Measurements from ENCODE around the gene MKLN1. TPM values are rescaled to one million over a fixed set of nuclear protein-coding genes. Genes with fewer than 3 reads are reported as not detected.
A peak's percentile ranks its signal among the peaks of the same experiment; 100 is the strongest.

The MKLN1 gene
- total and polyA plus RNA-seq, 2 of the 4 experiments (the other 2 are of a cell fraction): 17.5 to 52.0 TPM

DNA sequence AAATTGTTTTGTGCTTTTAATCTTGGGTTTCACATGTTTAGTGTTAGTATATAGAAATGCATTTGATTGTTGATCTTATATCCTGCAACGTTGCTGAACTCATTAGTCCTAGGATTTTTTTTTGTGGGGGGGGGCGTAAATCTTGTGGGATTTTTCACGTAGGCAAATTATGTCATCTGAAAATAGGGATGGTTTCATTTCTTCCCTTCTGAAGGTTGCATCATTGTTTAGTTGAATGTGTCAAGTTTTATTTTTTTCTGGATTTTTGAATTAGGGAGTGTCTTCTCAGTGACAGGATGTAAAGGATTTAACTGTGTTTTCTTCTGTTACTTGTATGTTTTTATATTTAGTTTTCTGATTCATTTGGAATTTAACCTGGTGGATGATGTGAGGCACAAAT, 26.7 kb downstream of the MKLN1 start:
- Histone ChIP-seq H2AFZ (replicated peaks; ENCODE audit: low read length, poor library complexity) (no peak overlapping the region), H3K27ac (ENCODE audit: insufficient read depth, low read length) (no peak overlapping the region), H2BK5ac (ENCODE audit: low read depth, low read length, poor library complexity, severe bottlenecking) (no peak overlapping the region), H3K18ac (ENCODE audit: low read depth, low read length) (no peak overlapping the region), H2AK9ac (replicated peaks; ENCODE audit: low read depth, low read length, poor library complexity) (no peak overlapping the region), H4K8ac (ENCODE audit: low read depth in 2 of 2, low read length in 2 of 2) (no peak overlapping the region), H3K4me2 (ENCODE audit: low read depth, low read length) (no peak overlapping the region), H3K14ac (replicated peaks; ENCODE audit: low read depth, low read length) (no peak overlapping the region), H3K4me1 (ENCODE audit: control insufficient read depth, insufficient read depth, low read length) (no peaks in the 10 kb centered on the region; the same call in 1 of the 2 replicates), H2BK15ac (ENCODE audit: low read depth, low read length) (no peak overlapping the region), H4K5ac (ENCODE audit: low read depth, low read length) (no peak overlapping the region), H3K56ac (ENCODE audit: extremely low read depth, insufficient read depth, low read length) (no peak overlapping the region), H3K23ac (ENCODE audit: low read depth, low read length) (no peak overlapping the region), H4K91ac (ENCODE audit: insufficient read depth, low read depth, low read length) (no peak overlapping the region), H2AK5ac (ENCODE audit: low read depth, low read length) (no peak overlapping the region), H3K79me1 (ENCODE audit: low read depth in 1 of 2, low read length in 2 of 2) (peaks cover 19 to 55% of the 10 kb centered on the region in 2 experiments), H3K4me3 (ENCODE audit: insufficient read depth, low read depth, low read length) (no peak overlapping the region), H3K36me3 (ENCODE audit: control insufficient read depth, insufficient read depth, low read length) (no peaks in the 10 kb centered on the region), H2BK120ac (ENCODE audit: low read depth, low read length) (no peak overlapping the region), H3K27me3 (ENCODE audit: control insufficient read depth, insufficient read depth, low read length) (no peaks in the 10 kb centered on the region), H3K9me3 (ENCODE audit: control insufficient read depth, insufficient read depth, low read length) (no peaks in the 10 kb centered on the region), H3K9ac (ENCODE audit: low read depth, low read length) (no peak overlapping the region), H2BK20ac (ENCODE audit: low read depth, low read length) (no peak overlapping the region), H3K9me1 (ENCODE audit: insufficient read depth, low read length) (peaks cover 7% of the 10 kb centered on the region; the same call in 1 of the 2 replicates), H3K4ac (ENCODE audit: low read depth, low read length) (no peak overlapping the region), H4K20me1 (ENCODE audit: insufficient read depth, low read length) (peaks cover 68% of the 10 kb centered on the region)
- WGBS, 2 experiments (ENCODE audit: extremely low coverage in 2 of 2, insufficient read length in 1 of 2): no CpG with 5 or more reads among the region's 3 CpGs
- no peak for DNase-seq
- ChIA-PET POLR2A (ENCODE audit: unreplicated experiment) (no interaction called here), CTCF (interaction anchor here (0.6 kb wide), 1 partner anchor 77 kb away, joined by 6 read pairs; no protein-coding TSS in a partner anchor)
- dilution Hi-C loops (cut with HindIII; ENCODE audit: low sequenced_read_pairs, unreplicated experiment) (no loop called here), intact Hi-C loops (cut with micrococcal nuclease) (no loop called here), in situ Hi-C loops (cut with MboI; ENCODE audit: low sequenced_read_pairs) (no loop called here)
- no TSS peak for BruUV-seq (replicated peaks)
- no peak for ATAC-seq (ENCODE audit: low read depth)
- TF ChIP-seq CEBPB (IDR thresholded peaks at IDR 0.05; ENCODE audit: low read depth, low read length) (peak; percentile 70), FOS (IDR thresholded peaks at IDR 0.05; ENCODE audit: low read depth, low read length) (no peak)
